GM23338 (cell line): ENCODE results near the gene CNRIP1.

Experiments used
- EZH2 ChIP-seq: fragments of 200-600 bp; sonication (generic); IDR thresholded peaks from one replicate; pipeline ENCODE4 v1.8.0; 2017; ENCODE audit warnings: antibody characterized with exemption, mild to moderate bottlenecking, low read depth; ENCODE audit not compliant: unreplicated experiment
- ZNF114 ChIP-seq: fragments of 250-450 bp; sonication (Bioruptor Pico); IDR thresholded peaks from 2 replicates; pipeline ENCODE4 v1.5.0; 2020; ENCODE audit warnings: mild to moderate bottlenecking, moderate library complexity
- TF ChIP-seq, protein P1 (sequence below), 2 experiments: fragments of 200-600 bp in 1 of 2; sonication (generic) in 1 of 2; conservative IDR thresholded peaks; 2 replicates each; pipeline versions ENCODE4 v1.5.1 to v1.6.1; 2016 to 2017; ENCODE audit warnings: antibody characterized with exemption in 2 of 2, low read depth in 2 of 2, mild to moderate bottlenecking in 2 of 2, moderate library complexity in 1 of 2

DNA sequence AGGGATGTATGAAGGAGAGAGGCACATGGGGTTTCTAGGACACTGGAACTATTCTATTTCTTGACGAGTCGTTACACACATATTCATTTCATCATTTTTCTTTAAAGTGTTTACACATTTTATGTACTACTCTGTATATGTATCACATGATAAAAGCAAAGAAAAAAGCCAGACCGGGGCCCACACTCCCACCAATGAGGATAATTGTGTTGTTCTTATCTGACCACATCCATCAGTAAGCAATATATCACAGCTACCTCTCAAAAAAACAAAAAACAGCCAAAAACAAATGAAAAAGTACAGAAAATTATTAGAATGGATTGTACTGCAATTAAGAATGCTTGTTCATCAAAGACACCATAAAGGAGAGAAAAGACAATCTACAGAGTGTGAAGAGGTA lies 14.2 kb upstream of the CNRIP1 start:
- TF ChIP-seq, protein P1, sequence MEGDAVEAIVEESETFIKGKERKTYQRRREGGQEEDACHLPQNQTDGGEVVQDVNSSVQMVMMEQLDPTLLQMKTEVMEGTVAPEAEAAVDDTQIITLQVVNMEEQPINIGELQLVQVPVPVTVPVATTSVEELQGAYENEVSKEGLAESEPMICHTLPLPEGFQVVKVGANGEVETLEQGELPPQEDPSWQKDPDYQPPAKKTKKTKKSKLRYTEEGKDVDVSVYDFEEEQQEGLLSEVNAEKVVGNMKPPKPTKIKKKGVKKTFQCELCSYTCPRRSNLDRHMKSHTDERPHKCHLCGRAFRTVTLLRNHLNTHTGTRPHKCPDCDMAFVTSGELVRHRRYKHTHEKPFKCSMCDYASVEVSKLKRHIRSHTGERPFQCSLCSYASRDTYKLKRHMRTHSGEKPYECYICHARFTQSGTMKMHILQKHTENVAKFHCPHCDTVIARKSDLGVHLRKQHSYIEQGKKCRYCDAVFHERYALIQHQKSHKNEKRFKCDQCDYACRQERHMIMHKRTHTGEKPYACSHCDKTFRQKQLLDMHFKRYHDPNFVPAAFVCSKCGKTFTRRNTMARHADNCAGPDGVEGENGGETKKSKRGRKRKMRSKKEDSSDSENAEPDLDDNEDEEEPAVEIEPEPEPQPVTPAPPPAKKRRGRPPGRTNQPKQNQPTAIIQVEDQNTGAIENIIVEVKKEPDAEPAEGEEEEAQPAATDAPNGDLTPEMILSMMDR (conservative IDR thresholded peaks at IDR 0.05; ENCODE audit: low read depth in 2 of 2), result no peak
- TF ChIP-seq ZNF114 (CRISPR knock-in tag) (no peak), EZH2 (no peak)
